Measurements from ENCODE around the gene LRRC37A2.
"Not testable (repeated sequence)": the region's sequence is repeated elsewhere in the genome, so short reads cannot be mapped to it uniquely, and the experiment has no call there.

GRCh38 chr17:46580082-46580481, 67.8 kb downstream of the LRRC37A2 start:
- not testable (repeated sequence) for TF ChIP-seq EZH2 (IDR thresholded peaks at IDR 0.05); POLR2AphosphoS5 (IDR thresholded peaks at IDR 0.05; ENCODE audit: borderline replicate concordance, low read depth, low read length)
